Mucosa of stomach (tissue), 1 donor: Measurements from ENCODE around the gene FREM3.
A peak's percentile ranks its signal among the peaks of the same experiment; 100 is the strongest.

ENCODE experiments used
- H3K27me3 ChIP-seq: one replicate; pipeline ENCODE4 v1.7.0; 2013; ENCODE audit warnings: mild to moderate bottlenecking, low read length; ENCODE audit not compliant: control insufficient read depth, insufficient read depth
- H3K36me3 ChIP-seq: one replicate; pipeline ENCODE4 v1.7.0; 2013; ENCODE audit warnings: low read length; ENCODE audit not compliant: control insufficient read depth, insufficient read depth
- H3K4me1 ChIP-seq: one replicate; pipeline ENCODE4 v1.7.0; 2013; ENCODE audit warnings: mild to moderate bottlenecking, low read length; ENCODE audit not compliant: control insufficient read depth, insufficient read depth
- H3K4me3 ChIP-seq: one replicate; pipeline ENCODE4 v1.7.0; 2013; ENCODE audit warnings: low read length
- H3K9ac ChIP-seq: one replicate; pipeline ENCODE4 v1.7.0; 2013; ENCODE audit warnings: mild to moderate bottlenecking, low read length, moderate library complexity
- H3K9me3 ChIP-seq: one replicate; pipeline ENCODE4 v1.7.0; 2013; ENCODE audit warnings: mild to moderate bottlenecking, low read length, moderate library complexity; ENCODE audit not compliant: control insufficient read depth
- donor health status: Pancreatic carcinoma.

FREM3 gene

GRCh38 chr4:143616771-143617170, 83.7 kb downstream of the FREM3 start:
- Histone ChIP-seq H3K27me3 (no peaks in the 10 kb centered on the region), H3K4me3 (no peak overlapping the region), H3K9me3 (no peaks in the 10 kb centered on the region), H3K4me1 (no peaks in the 10 kb centered on the region), H3K9ac (no peak overlapping the region), H3K36me3 (no peaks in the 10 kb centered on the region)

- Histone ChIP-seq H3K4me1 (no peaks in the 10 kb centered on the region), H3K36me3 (no peaks in the 10 kb centered on the region), H3K4me3 (no peak overlapping the region)
Observed at GRCh38 chr4:143609492-143609891, 91.0 kb downstream of the FREM3 start.

GRCh38 chr4:143606480-143606879, 94.0 kb downstream of the FREM3 start:
- no peak overlapping the region for H3K9ac ChIP-seq

More at GRCh38 chr4:143609492-143609891, 91.0 kb downstream of the FREM3 start:
- no peak overlapping the region for H3K9ac ChIP-seq
- no peaks in the 10 kb centered on the region for H3K27me3 ChIP-seq
- H3K9me3 ChIP-seq: no peaks in the 10 kb centered on the region

GRCh38 chr4:143599827-143600226, 100.6 kb downstream of the FREM3 start:
- H3K4me3 ChIP-seq: no peak overlapping the region
- no peaks in the 10 kb centered on the region for H3K4me1 ChIP-seq
- no peaks in the 10 kb centered on the region for H3K27me3 ChIP-seq
- no peaks in the 10 kb centered on the region for H3K9me3 ChIP-seq
- no peak overlapping the region for H3K9ac ChIP-seq
- H3K36me3 ChIP-seq: no peaks in the 10 kb centered on the region

More at GRCh38 chr4:143606480-143606879, 94.0 kb downstream of the FREM3 start:
- no peak overlapping the region for H3K4me3 ChIP-seq
- H3K27me3 ChIP-seq: no peaks in the 10 kb centered on the region
- H3K9me3 ChIP-seq: no peaks in the 10 kb centered on the region
- no peaks in the 10 kb centered on the region for H3K4me1 ChIP-seq
- no peaks in the 10 kb centered on the region for H3K36me3 ChIP-seq

GRCh38 chr4:143598816-143599215, 101.7 kb downstream of the FREM3 start:
- Histone ChIP-seq H3K9me3 (no peaks in the 10 kb centered on the region), H3K4me1 (no peaks in the 10 kb centered on the region), H3K36me3 (no peaks in the 10 kb centered on the region), H3K27me3 (no peaks in the 10 kb centered on the region), H3K4me3 (no peak overlapping the region), H3K9ac (no peak overlapping the region)

- Histone ChIP-seq H3K27me3 (no peaks in the 10 kb centered on the region), H3K9me3 (no peaks in the 10 kb centered on the region), H3K4me3 (no peak overlapping the region), H3K9ac (no peak overlapping the region), H3K4me1 (no peaks in the 10 kb centered on the region), H3K36me3 (no peaks in the 10 kb centered on the region)
Observed at GRCh38 chr4:143597276-143597675, 103.2 kb downstream of the FREM3 start.

- Histone ChIP-seq H3K4me1 (no peaks in the 10 kb centered on the region), H3K9me3 (no peaks in the 10 kb centered on the region), H3K27me3 (no peaks in the 10 kb centered on the region), H3K36me3 (no peaks in the 10 kb centered on the region), H3K4me3 (no peak overlapping the region), H3K9ac (no peak overlapping the region)
Observed at GRCh38 chr4:143587703-143588102, 112.8 kb downstream of the FREM3 start.

- Histone ChIP-seq H3K9ac (no peak overlapping the region), H3K4me3 (no peak overlapping the region), H3K9me3 (no peaks in the 10 kb centered on the region), H3K36me3 (no peaks in the 10 kb centered on the region), H3K4me1 (no peaks in the 10 kb centered on the region), H3K27me3 (no peaks in the 10 kb centered on the region)
Observed at GRCh38 chr4:143586080-143586479, 114.4 kb downstream of the FREM3 start.

GRCh38 chr4:143585548-143585947, 114.9 kb downstream of the FREM3 start:
- no peak overlapping the region for H3K9ac ChIP-seq
- H3K9me3 ChIP-seq: no peaks in the 10 kb centered on the region
- H3K36me3 ChIP-seq: no peaks in the 10 kb centered on the region
- no peaks in the 10 kb centered on the region for H3K4me1 ChIP-seq
- H3K27me3 ChIP-seq: no peaks in the 10 kb centered on the region
- no peak overlapping the region for H3K4me3 ChIP-seq

- Histone ChIP-seq H3K4me3 (no peak overlapping the region), H3K9ac (no peak overlapping the region), H3K36me3 (no peaks in the 10 kb centered on the region), H3K4me1 (no peaks in the 10 kb centered on the region), H3K9me3 (no peaks in the 10 kb centered on the region), H3K27me3 (no peaks in the 10 kb centered on the region)
Observed at GRCh38 chr4:143581331-143581946, 119.0 kb downstream of the FREM3 start.

- Histone ChIP-seq H3K9me3 (no peaks in the 10 kb centered on the region), H3K9ac (no peak overlapping the region), H3K4me1 (no peaks in the 10 kb centered on the region), H3K27me3 (no peaks in the 10 kb centered on the region), H3K4me3 (no peak overlapping the region), H3K36me3 (no peaks in the 10 kb centered on the region)
Observed at GRCh38 chr4:143575331-143575730, 125.1 kb downstream of the FREM3 start.

GRCh38 chr4:143564472-143564871, 136.0 kb downstream of the FREM3 start:
- H3K9ac ChIP-seq: no peak overlapping the region
- no peak overlapping the region for H3K4me3 ChIP-seq
- no peaks in the 10 kb centered on the region for H3K27me3 ChIP-seq
- no peaks in the 10 kb centered on the region for H3K9me3 ChIP-seq
- H3K4me1 ChIP-seq: peaks cover 5% of the 10 kb centered on the region
- no peaks in the 10 kb centered on the region for H3K36me3 ChIP-seq

- H3K27me3 ChIP-seq: no peaks in the 10 kb centered on the region
- H3K9me3 ChIP-seq: no peaks in the 10 kb centered on the region
- H3K4me3 ChIP-seq: peak overlapping the region; percentile 52
- H3K36me3 ChIP-seq: no peaks in the 10 kb centered on the region
- H3K9ac ChIP-seq: peak overlapping the region; percentile 65
- H3K4me1 ChIP-seq: peaks cover 5% of the 10 kb centered on the region
Observed at GRCh38 chr4:143559757-143560147, 140.7 kb downstream of the FREM3 start.
